IMR-90 (cell line): ENCODE results near the gene CTNNA1. TPM values are rescaled to one million over a fixed set of nuclear protein-coding genes. Genes with fewer than 3 reads are reported as not detected.

Experiments used
- ATAC-seq: fragments of 200-7000 bp; cut with Tn5 transposase; 2 replicates; pipeline ENCODE4 v1.9.1; 2020; ENCODE audit warnings: low read depth, mild to moderate bottlenecking, moderate library complexity
- BruUV-seq: library from RNA; stranded (reverse); fragments of 400-500 nt; replicated peaks from 2 replicates; lab custom pipeline; 2021; lab: Mats Ljungman, UMichigan
- CTCF ChIA-PET: fragments of 300-600 bp; formaldehyde crosslinking; extraction: SDS; loops from one replicate; lab custom pipeline; 2021; ENCODE audit warnings: antibody characterized with exemption; lab: Yijun Ruan, JAX
- POLR2A ChIA-PET: fragments of 300-600 bp; sonication (Branson Sonifier 250); formaldehyde crosslinking; loops from one replicate; lab custom pipeline; 2022; ENCODE audit warnings: antibody characterized with exemption; ENCODE audit not compliant: unreplicated experiment; lab: Charles Lee
- DNase-seq: peaks from one replicate; pipeline ENCODE4 v3.0.0; 2013
- H2AFZ ChIP-seq: replicated peaks from 2 replicates; pipeline ENCODE3; 2013; ENCODE audit warnings: low read length, mild to moderate bottlenecking; ENCODE audit not compliant: poor library complexity
- H2AK5ac ChIP-seq: 2 replicates; pipeline ENCODE4 v1.6.1; 2013; ENCODE audit warnings: low read depth, low read length, inconsistent platforms
- H2AK9ac ChIP-seq: replicated peaks from 2 replicates; pipeline ENCODE3; 2013; ENCODE audit warnings: mild to moderate bottlenecking, low read depth, low read length, moderate library complexity; ENCODE audit not compliant: poor library complexity
- H2BK120ac ChIP-seq: 2 replicates; pipeline ENCODE4 v1.6.1; 2013; ENCODE audit warnings: low read depth, low read length, inconsistent platforms
- H2BK15ac ChIP-seq: 3 replicates; pipeline ENCODE4 v1.6.1; 2013; ENCODE audit warnings: low read depth, low read length, inconsistent platforms
- H2BK20ac ChIP-seq: 2 replicates; pipeline ENCODE4 v1.6.1; 2013; ENCODE audit warnings: low read depth, mild to moderate bottlenecking, inconsistent platforms, low read length, moderate library complexity
- H2BK5ac ChIP-seq: 2 replicates; pipeline ENCODE4 v1.6.1; 2013; ENCODE audit warnings: mild to moderate bottlenecking, low read depth, low read length, inconsistent platforms; ENCODE audit not compliant: poor library complexity, severe bottlenecking
- H3K14ac ChIP-seq: replicated peaks from 2 replicates; pipeline ENCODE4 v1.6.1; 2013; ENCODE audit warnings: low read depth, low read length, inconsistent platforms
- H3K18ac ChIP-seq: 2 replicates; pipeline ENCODE4 v1.6.1; 2013; ENCODE audit warnings: low read depth, low read length, control low read depth
- H3K23ac ChIP-seq: 2 replicates; pipeline ENCODE4 v1.6.1; 2013; ENCODE audit warnings: low read depth, low read length, inconsistent platforms
- H3K27ac ChIP-seq: 2 replicates; pipeline ENCODE4 v1.5.1; 2013; ENCODE audit warnings: mild to moderate bottlenecking, control low read depth, low read length; ENCODE audit not compliant: insufficient read depth
- H3K27me3 ChIP-seq: 2 replicates; pipeline ENCODE4 v1.6.1; 2013; ENCODE audit warnings: low read length; ENCODE audit not compliant: control insufficient read depth, insufficient read depth
- H3K36me3 ChIP-seq: 2 replicates; pipeline ENCODE4 v1.6.1; 2013; ENCODE audit warnings: low read length, mixed read lengths; ENCODE audit not compliant: control insufficient read depth, insufficient read depth
- H3K4ac ChIP-seq: 2 replicates; pipeline ENCODE4 v1.6.1; 2013; ENCODE audit warnings: low read depth, low read length, inconsistent platforms
- H3K4me1 ChIP-seq: 2 replicates; pipeline ENCODE4 v1.6.1; 2013; ENCODE audit warnings: low read length, mixed read lengths; ENCODE audit not compliant: control insufficient read depth, insufficient read depth
- H3K4me2 ChIP-seq: 2 replicates; pipeline ENCODE4 v1.6.1; 2013; ENCODE audit warnings: low read depth, mild to moderate bottlenecking, control low read depth, low read length, moderate library complexity
- H3K4me3 ChIP-seq: 2 replicates; pipeline ENCODE4 v1.5.1; 2013; ENCODE audit warnings: low read depth, mild to moderate bottlenecking, control low read depth, low read length, moderate library complexity; ENCODE audit not compliant: insufficient read depth
- H3K56ac ChIP-seq: 2 replicates; pipeline ENCODE4 v1.6.1; 2013; ENCODE audit warnings: low read length, inconsistent platforms; ENCODE audit not compliant: insufficient read depth; ENCODE audit errors: extremely low read depth
- H3K79me1 ChIP-seq, 2 experiments: 2 replicates each; pipeline ENCODE4 v1.6.1; 2013; ENCODE audit warnings: low read length in 2 of 2, inconsistent platforms in 1 of 2, low read depth in 1 of 2
- H3K9ac ChIP-seq: 2 replicates; pipeline ENCODE4 v1.6.1; 2013; ENCODE audit warnings: low read depth, low read length, control low read depth
- H3K9me1 ChIP-seq: 2 replicates; pipeline ENCODE4 v1.6.1; 2013; ENCODE audit warnings: low read length, inconsistent platforms; ENCODE audit not compliant: insufficient read depth
- H3K9me3 ChIP-seq: 2 replicates; pipeline ENCODE4 v1.6.1; 2013; ENCODE audit warnings: low read length; ENCODE audit not compliant: control insufficient read depth, insufficient read depth
- H4K20me1 ChIP-seq: 2 replicates; pipeline ENCODE4 v1.6.1; 2013; ENCODE audit warnings: low read length, inconsistent platforms; ENCODE audit not compliant: insufficient read depth
- H4K5ac ChIP-seq: 2 replicates; pipeline ENCODE4 v1.6.1; 2013; ENCODE audit warnings: mild to moderate bottlenecking, low read depth, low read length, control low read depth
- H4K8ac ChIP-seq, 2 experiments: 2 replicates each; pipeline ENCODE4 v1.6.1; 2013; ENCODE audit warnings: low read depth in 2 of 2, low read length in 2 of 2, control low read depth in 1 of 2, inconsistent platforms in 1 of 2
- H4K91ac ChIP-seq: 2 replicates; pipeline ENCODE4 v1.6.1; 2013; ENCODE audit warnings: low read depth, low read length, inconsistent platforms; ENCODE audit not compliant: insufficient read depth
- CEBPB ChIP-seq: IDR thresholded peaks from 2 replicates; pipeline ENCODE4 v1.6.1; 2012; ENCODE audit warnings: low read depth, low read length, improper control_type of control experiment
- CHD1 ChIP-seq: IDR thresholded peaks from 2 replicates; pipeline ENCODE4 v1.6.1; 2012; ENCODE audit warnings: low read depth, low read length, improper control_type of control experiment
- FOS ChIP-seq: fragments of 150-350 bp; IDR thresholded peaks from 2 replicates; pipeline ENCODE4 v1.6.1; 2016; ENCODE audit warnings: low read depth, low read length
- MAZ ChIP-seq: IDR thresholded peaks from 2 replicates; pipeline ENCODE4 v1.6.1; 2012; ENCODE audit warnings: low read depth, mild to moderate bottlenecking, low read length, improper control_type of control experiment, moderate library complexity, borderline replicate concordance
- MXI1 ChIP-seq: IDR thresholded peaks from 2 replicates; pipeline ENCODE4 v1.6.1; 2012; ENCODE audit warnings: low read depth, mild to moderate bottlenecking, low read length, moderate library complexity, borderline replicate concordance
- NFE2L2 ChIP-seq: fragments of 150-350 bp; IDR thresholded peaks from 2 replicates; pipeline ENCODE4 v1.6.1; 2016; ENCODE audit warnings: low read depth, mild to moderate bottlenecking, low read length
- POLR2A ChIP-seq: IDR thresholded peaks from 2 replicates; pipeline ENCODE4 v1.6.1; 2012; ENCODE audit warnings: mild to moderate bottlenecking, low read depth, low read length
- RAD21 ChIP-seq: IDR thresholded peaks from 2 replicates; pipeline ENCODE4 v1.6.1; 2012; ENCODE audit warnings: low read length, improper control_type of control experiment
- SMC3 ChIP-seq: fragments of 150-350 bp; IDR thresholded peaks from 2 replicates; pipeline ENCODE4 v1.6.1; 2016; ENCODE audit warnings: low read depth, mild to moderate bottlenecking, antibody characterized with exemption, low read length, moderate library complexity
- WGBS, 2 experiments: methylation state at CpG; one replicate each; pipeline versions ENCODE4 v1.1.5 to v1.1.7; 2013; ENCODE audit warnings: missing lambda C conversion rate in 2 of 2; ENCODE audit not compliant: insufficient read length in 1 of 2; ENCODE audit errors: extremely low coverage in 2 of 2; 5-methylcytosine and 5-hydroxymethylcytosine counted together
- dilution Hi-C: fragments of 300-500 bp; cut with HindIII; formaldehyde crosslinking; loops from one replicate; pipeline ENCODE4 v1.14.3; 2018; ENCODE audit warnings: low sequenced_read_pairs; ENCODE audit not compliant: unreplicated experiment
- in situ Hi-C: fragments of 300-500 bp; cut with MboI; formaldehyde crosslinking; loops from 3 replicates; pipeline ENCODE4 v1.14.3; 2019; ENCODE audit warnings: low sequenced_read_pairs, inconsistent platforms, mixed read lengths
- intact Hi-C: fragments of 100-400 bp; cut with micrococcal nuclease; formaldehyde crosslinking; loops from 2 replicates; pipeline ENCODE4 v1.10.0; 2022
- polyA plus RNA-seq, 3 experiments: library from polyadenylated mRNA; depleted of rRNA; stranded (reverse); fragments of >200 nt; gene quantifications; 2 replicates each; pipeline ENCODE4 v1.2.3, GENCODE V29; 2012; ENCODE audit warnings: low replicate concordance in 1 of 3
- total RNA-seq: library from RNA; depleted of rRNA; stranded (reverse); fragments of >200 nt; gene quantifications from 2 replicates; pipeline ENCODE4 v1.2.3, GENCODE V29; 2012

CTNNA1 gene
- total and polyA plus RNA-seq, 2 of the 4 experiments (the other 2 are of a cell fraction): 220 to 471 TPM

DNA sequence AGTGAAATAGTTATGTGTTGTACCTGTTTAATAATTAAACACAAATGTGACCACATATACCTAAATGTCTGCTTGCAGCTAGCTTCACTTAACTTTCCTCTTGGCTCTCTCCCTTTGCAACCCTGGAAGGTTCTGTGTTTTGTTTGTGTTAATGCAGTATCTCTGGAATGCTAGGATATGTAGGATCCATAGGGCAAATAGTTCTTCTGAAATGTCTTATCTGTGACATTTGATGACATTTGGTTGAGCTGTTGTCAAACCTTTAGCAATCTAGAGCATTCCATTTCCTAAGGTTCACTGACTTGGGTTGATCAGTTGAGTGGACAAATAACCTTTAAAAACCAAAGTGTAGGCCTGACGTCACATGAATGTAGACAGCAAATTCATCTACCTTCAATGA is 21.8 kb downstream of the CTNNA1 start:
- no peak overlapping the region for H2BK20ac ChIP-seq
- peaks cover 14% of the 10 kb centered on the region for H3K36me3 ChIP-seq
- no peak overlapping the region for H2AK5ac ChIP-seq
- peak overlapping the region; percentile 60; the same call in 1 of the 2 replicates for H3K23ac ChIP-seq
- H2BK15ac ChIP-seq: no peak overlapping the region
- no peak overlapping the region for H3K14ac ChIP-seq
- no peaks in the 10 kb centered on the region for H3K9me3 ChIP-seq
- ChIA-PET CTCF (interaction anchor here (0.7 kb wide), 1 partner anchor 21 kb away, joined by 3 read pairs; no protein-coding TSS in a partner anchor), POLR2A (interaction anchor here (0.5 kb wide), 1 partner anchor 9 kb away, joined by 5 read pairs; no protein-coding TSS in a partner anchor)
- no peak overlapping the region for H3K4ac ChIP-seq
- intact Hi-C loops: no loop called here
- no peak overlapping the region for H4K8ac ChIP-seq
- no TSS peak for BruUV-seq
- H4K5ac ChIP-seq: no peak overlapping the region
- peaks cover 19% of the 10 kb centered on the region for H3K9me1 ChIP-seq
- H3K9ac ChIP-seq: no peak overlapping the region
- no peak overlapping the region for H2BK5ac ChIP-seq
- H3K4me3 ChIP-seq: no peak overlapping the region
- dilution Hi-C loops: no loop called here
- no peak overlapping the region for H2AK9ac ChIP-seq
- peaks cover 78% of the 10 kb centered on the region for H4K20me1 ChIP-seq
- no peak overlapping the region for H3K18ac ChIP-seq
- no peak overlapping the region for H2AFZ ChIP-seq
- no peak for TF ChIP-seq NFE2L2
- no peak for TF ChIP-seq CEBPB
- TF ChIP-seq CHD1: no peak
- no peak for TF ChIP-seq POLR2A
- TF ChIP-seq MXI1: no peak
- TF ChIP-seq RAD21: no peak
- no peak for TF ChIP-seq MAZ
- TF ChIP-seq FOS: no peak
- TF ChIP-seq SMC3: no peak
- peaks cover 4 to 67% of the 10 kb centered on the region in 2 experiments; a peak in 3 of 4 replicates for H3K79me1 ChIP-seq
- no peak overlapping the region for H4K91ac ChIP-seq
- peaks cover 3% of the 10 kb centered on the region; the same call in 1 of the 2 replicates for H3K4me1 ChIP-seq
- no peak overlapping the region for H3K4me2 ChIP-seq
- no peak overlapping the region for H2BK120ac ChIP-seq
- DNase-seq (no peak), ATAC-seq (peak; percentile 35; the same call in 1 of the 2 replicates)
- H3K56ac ChIP-seq: no peak overlapping the region
- WGBS, 2 experiments: no CpG with 5 or more reads among the region's 1 CpG
- H3K27ac ChIP-seq: no peak overlapping the region
- H3K27me3 ChIP-seq: no peaks in the 10 kb centered on the region
- in situ Hi-C loops: no loop called here
